Measurements from ENCODE around the gene SLC9A3. TPM values are rescaled to one million over a fixed set of nuclear protein-coding genes. Genes with fewer than 3 reads are reported as not detected.

SLC9A3 gene
- total RNA-seq, 2 donors from 2014 or later: 1.1 to 1.6 TPM

DNA sequence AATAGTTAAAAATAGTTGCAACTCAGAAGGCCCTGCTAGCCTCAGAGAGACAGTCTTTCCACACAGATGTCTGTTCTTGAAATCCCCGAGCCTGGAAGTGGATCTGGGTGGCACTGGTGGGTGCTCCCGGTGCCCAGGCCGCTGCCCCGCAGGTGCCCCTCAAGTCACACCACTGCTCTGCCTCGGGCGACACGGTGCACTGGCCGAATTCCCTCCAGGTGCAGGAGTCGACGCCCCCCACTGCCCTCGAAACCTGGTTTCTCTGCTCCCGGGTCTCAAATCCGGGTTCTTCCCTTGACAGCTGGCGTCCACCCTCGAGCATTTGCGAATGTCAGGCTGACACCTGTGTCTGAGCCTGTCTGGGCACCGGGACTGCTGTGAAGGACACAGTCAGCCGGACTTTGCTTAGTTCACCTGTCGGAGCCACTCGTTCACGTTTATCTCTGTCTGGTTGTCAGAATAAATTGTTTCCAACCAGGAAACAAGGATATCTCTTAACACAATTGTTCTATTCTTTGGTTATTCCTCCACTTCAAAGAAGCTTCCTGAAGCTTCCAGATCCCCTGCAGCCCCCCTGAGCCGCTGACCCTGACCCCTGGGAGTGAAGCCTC, 27.1 kb downstream of the SLC9A3 start:
- no peak overlapping the region for H3K27ac Mint-ChIP-seq
- ATAC-seq (no peak), DNase-seq (no peak)
- H3K4me3 Mint-ChIP-seq: no peak overlapping the region
- no peaks in the 10 kb centered on the region for H3K4me1 Mint-ChIP-seq
- H3K27me3 Mint-ChIP-seq: peaks cover 34% of the 10 kb centered on the region
- no peaks in the 10 kb centered on the region for H3K36me3 Mint-ChIP-seq (ENCODE audit: low read depth)
- H3K9me3 ChIP-seq (ENCODE audit: control insufficient read depth, low read length, poor library complexity, severe bottlenecking): no peaks in the 10 kb centered on the region

DNA sequence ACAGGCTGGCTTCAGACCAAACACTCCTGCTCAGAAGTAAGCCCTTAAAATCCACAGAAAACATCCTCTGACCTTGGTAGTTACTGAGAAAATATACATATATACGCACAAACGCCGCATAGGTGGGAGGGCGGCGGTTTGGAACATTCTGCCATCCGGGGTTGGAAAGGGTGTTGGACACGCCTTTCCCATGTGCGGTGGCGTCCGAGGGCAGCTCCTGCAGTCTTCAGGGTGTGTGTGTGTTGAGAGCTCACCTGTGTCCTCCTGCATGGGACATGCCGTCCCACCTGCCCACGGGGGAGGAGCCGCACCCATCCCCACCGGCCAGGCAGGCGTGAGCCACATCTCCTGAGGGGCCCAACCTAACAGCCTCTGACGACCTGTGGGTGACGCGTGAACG, 28.2 kb downstream of the SLC9A3 start:
- Mint-ChIP-seq H3K4me1 (no peaks in the 10 kb centered on the region), H3K4me3 (no peak overlapping the region), H3K27me3 (peaks cover 28% of the 10 kb centered on the region), H3K36me3 (ENCODE audit: low read depth) (no peaks in the 10 kb centered on the region), H3K27ac (no peak overlapping the region)
- ATAC-seq (no peak), DNase-seq (no peak)
- no peaks in the 10 kb centered on the region for H3K9me3 ChIP-seq (ENCODE audit: control insufficient read depth, low read length, poor library complexity, severe bottlenecking)

DNA sequence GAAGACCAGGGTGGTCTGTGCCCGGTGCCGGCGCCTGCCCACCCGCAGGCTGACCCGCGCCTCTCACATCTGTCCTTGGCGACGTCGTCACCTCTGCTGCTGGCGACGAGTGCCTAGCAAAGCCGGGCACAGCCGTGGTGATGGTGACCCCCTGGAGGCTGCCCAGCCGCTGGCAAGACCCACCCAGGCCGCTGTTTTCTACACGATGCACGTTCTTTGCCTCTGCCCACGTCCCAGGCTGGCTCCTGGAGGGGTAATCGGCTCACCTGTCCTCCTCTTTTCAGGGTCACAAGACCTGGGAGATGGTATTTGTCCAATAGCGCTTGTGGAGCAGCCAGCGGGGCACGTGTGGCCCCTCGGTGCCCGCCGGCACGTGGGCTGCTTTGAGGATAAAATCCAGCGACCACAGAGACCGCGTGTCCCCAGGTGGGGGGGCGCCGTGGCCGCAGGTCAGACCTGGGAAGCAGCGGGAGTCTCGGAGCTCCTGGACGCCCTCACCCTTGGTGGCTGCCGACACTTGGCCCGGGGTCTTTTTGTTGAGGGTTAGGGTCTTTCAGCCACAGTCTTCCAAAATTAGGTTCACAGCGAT, 29.5 kb downstream of the SLC9A3 start:
- H3K9me3 ChIP-seq (ENCODE audit: control insufficient read depth, low read length, poor library complexity, severe bottlenecking): no peaks in the 10 kb centered on the region
- H3K4me3 Mint-ChIP-seq: no peak overlapping the region
- H3K27ac Mint-ChIP-seq: no peak overlapping the region
- ATAC-seq (no peak), DNase-seq (no peak)
- peaks cover 19% of the 10 kb centered on the region for H3K27me3 Mint-ChIP-seq
- no peaks in the 10 kb centered on the region for H3K4me1 Mint-ChIP-seq
- no peaks in the 10 kb centered on the region for H3K36me3 Mint-ChIP-seq (ENCODE audit: low read depth)

DNA sequence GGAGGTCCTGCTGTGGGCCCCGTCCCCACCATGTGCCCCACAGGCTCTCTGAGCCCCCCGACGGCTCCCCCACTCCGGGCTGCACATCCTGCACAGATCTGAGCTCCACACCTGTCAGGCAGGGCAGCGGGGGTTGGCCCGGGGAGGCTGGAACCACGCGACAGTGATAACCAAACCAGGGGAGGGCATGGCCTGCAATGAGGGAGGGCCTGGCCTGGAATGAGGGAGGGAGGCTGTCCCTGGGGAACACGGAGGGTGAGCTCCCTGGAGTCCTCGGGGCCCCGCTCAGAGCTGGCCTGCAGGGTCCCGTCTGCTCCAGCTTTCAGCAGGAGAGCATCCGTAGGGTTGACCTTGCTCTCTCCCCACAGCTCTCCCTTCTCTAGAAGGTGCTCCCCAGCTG, 30.5 kb downstream of the SLC9A3 start:
- DNase-seq (no peak), ATAC-seq (no peak)
- peaks cover 10% of the 10 kb centered on the region for H3K27me3 Mint-ChIP-seq
- no peaks in the 10 kb centered on the region for H3K4me1 Mint-ChIP-seq
- H3K36me3 Mint-ChIP-seq (ENCODE audit: low read depth): no peaks in the 10 kb centered on the region
- no peak overlapping the region for H3K27ac Mint-ChIP-seq
- no peak overlapping the region for H3K4me3 Mint-ChIP-seq
- H3K9me3 ChIP-seq (ENCODE audit: control insufficient read depth, low read length, poor library complexity, severe bottlenecking): no peaks in the 10 kb centered on the region

DNA sequence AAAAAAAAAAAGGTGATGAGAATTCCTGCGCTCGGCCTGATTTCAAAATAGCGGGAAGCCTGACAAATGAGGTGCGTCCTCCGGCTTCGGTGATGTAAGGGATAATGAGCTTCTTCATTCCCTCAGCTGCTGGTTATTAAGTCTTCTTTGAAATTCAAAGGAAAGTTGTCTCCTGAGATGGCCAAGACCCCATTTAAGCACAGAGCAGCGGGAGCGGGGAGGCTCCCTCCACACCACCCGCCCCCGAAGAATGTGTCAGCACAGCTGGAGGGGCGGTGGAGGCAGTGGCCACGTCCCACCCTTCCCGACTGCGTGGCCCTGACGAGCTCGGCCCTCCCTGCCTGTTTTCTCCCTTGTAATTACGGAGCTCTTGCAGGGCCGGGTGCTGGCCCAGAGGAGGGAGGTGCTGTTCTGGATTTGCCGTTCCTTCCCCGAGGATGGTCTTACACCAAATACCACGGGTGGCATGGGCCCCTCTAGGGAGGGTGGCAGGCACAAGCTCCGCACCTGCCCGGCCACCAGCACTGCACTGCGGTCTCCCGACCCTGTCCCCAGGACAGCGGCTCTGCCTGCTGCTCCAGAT, 31.0 kb downstream of the SLC9A3 start:
- Mint-ChIP-seq H3K27ac (no peak overlapping the region), H3K4me3 (no peak overlapping the region), H3K27me3 (peaks cover 5% of the 10 kb centered on the region), H3K4me1 (no peaks in the 10 kb centered on the region), H3K36me3 (ENCODE audit: low read depth) (no peaks in the 10 kb centered on the region)
- H3K9me3 ChIP-seq (ENCODE audit: control insufficient read depth, low read length, poor library complexity, severe bottlenecking): no peaks in the 10 kb centered on the region
- no peak for ATAC-seq
- no peak for DNase-seq

DNA sequence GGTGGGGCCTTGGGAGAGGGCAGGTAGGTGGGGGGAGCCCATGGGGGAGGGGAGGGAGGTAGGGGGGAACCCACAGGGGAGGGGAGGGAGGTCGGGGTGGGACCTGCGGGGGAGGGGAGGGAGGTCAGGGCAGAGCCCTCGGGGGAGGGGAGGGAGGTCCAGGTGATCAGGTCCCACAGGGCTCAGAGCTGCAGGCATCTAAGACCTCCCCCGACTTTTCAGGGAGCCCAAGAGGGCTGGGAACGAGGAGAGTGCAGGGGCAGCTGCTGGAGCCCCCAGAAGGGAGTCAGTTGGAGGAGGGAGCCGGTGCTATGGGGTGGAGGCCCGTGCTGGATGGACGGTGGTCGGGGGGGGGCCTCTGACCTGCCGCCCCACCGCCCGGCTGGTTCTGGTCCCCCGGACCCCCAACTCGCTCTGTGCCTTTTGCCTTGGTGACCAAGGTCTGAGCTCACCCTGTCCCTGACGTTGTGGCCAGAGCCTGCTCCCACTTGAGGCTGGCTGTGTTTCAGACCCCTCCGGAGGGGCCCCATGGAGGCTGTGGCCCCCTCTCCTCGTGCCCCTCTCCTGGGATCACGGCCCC, 31.8 kb downstream of the SLC9A3 start:
- no peak for DNase-seq
- Mint-ChIP-seq H3K27ac (no peak overlapping the region), H3K4me3 (no peak overlapping the region), H3K27me3 (no peaks in the 10 kb centered on the region), H3K36me3 (ENCODE audit: low read depth) (no peaks in the 10 kb centered on the region), H3K4me1 (no peaks in the 10 kb centered on the region)
- ATAC-seq: no peak
- no peaks in the 10 kb centered on the region for H3K9me3 ChIP-seq (ENCODE audit: control insufficient read depth, low read length, poor library complexity, severe bottlenecking)

DNA sequence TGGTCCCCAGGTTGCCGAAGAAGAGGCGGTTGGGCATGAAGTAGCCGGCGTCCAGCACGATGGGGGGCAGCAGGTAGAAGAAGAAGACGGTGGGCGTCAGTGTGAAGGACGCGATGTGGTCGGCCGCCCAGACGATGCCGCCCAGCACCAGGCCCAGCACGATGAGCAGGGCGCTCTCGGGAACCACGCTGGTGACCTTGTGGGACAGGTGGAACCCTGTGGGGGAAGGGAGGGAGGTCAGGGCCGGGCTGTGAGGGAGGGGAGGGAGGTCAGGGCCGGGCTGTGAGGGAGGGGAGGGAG, 32.4 kb downstream of the SLC9A3 start:
- H3K9me3 ChIP-seq (ENCODE audit: control insufficient read depth, low read length, poor library complexity, severe bottlenecking): no peaks in the 10 kb centered on the region
- Mint-ChIP-seq H3K27ac (no peak overlapping the region), H3K36me3 (ENCODE audit: low read depth) (no peaks in the 10 kb centered on the region), H3K4me3 (no peak overlapping the region), H3K27me3 (no peaks in the 10 kb centered on the region), H3K4me1 (no peaks in the 10 kb centered on the region)
- no peak for DNase-seq
- ATAC-seq: no peak

DNA sequence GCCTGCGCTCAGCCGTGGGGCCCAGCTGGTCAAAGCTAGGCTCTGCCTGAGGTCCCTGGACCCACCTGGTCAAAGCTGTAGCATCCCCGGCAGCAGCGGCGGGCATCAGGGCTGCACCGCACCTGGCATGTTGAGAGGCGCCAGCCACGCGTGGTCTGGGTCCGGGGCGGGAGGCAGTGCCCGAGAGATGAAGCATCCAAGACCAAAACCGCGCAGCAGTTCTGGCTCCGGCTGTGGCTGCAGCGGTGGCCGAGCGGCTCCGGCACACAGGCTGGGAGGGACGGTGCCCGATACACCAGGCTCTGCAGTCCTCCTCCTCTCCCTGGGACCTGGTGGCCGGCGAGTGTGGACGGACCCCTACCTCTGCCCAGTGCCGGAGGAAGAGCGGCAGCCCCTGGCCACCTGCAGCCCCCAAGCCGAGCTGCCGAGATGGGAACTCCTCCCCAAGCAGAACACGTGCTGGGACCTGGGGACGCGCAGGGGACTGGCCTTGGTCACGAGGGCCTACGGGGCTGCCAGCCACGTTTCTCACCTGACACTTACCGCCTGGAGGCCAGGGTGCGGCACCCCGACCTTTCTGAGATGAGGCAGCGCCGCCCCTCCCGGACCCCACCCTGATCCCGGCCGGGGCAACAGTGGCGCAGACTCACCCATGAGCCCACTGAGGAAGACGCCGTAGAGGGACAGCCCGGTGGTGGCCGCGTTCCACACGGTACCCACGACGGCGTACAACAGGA, 33.0 kb downstream of the SLC9A3 start:
- H3K27ac Mint-ChIP-seq: no peak overlapping the region
- ATAC-seq: no peak
- H3K36me3 Mint-ChIP-seq (ENCODE audit: low read depth): no peaks in the 10 kb centered on the region
- no peak for DNase-seq
- H3K4me3 Mint-ChIP-seq: no peak overlapping the region
- no peaks in the 10 kb centered on the region for H3K27me3 Mint-ChIP-seq
- no peaks in the 10 kb centered on the region for H3K9me3 ChIP-seq (ENCODE audit: control insufficient read depth, low read length, poor library complexity, severe bottlenecking)
- no peaks in the 10 kb centered on the region for H3K4me1 Mint-ChIP-seq

DNA sequence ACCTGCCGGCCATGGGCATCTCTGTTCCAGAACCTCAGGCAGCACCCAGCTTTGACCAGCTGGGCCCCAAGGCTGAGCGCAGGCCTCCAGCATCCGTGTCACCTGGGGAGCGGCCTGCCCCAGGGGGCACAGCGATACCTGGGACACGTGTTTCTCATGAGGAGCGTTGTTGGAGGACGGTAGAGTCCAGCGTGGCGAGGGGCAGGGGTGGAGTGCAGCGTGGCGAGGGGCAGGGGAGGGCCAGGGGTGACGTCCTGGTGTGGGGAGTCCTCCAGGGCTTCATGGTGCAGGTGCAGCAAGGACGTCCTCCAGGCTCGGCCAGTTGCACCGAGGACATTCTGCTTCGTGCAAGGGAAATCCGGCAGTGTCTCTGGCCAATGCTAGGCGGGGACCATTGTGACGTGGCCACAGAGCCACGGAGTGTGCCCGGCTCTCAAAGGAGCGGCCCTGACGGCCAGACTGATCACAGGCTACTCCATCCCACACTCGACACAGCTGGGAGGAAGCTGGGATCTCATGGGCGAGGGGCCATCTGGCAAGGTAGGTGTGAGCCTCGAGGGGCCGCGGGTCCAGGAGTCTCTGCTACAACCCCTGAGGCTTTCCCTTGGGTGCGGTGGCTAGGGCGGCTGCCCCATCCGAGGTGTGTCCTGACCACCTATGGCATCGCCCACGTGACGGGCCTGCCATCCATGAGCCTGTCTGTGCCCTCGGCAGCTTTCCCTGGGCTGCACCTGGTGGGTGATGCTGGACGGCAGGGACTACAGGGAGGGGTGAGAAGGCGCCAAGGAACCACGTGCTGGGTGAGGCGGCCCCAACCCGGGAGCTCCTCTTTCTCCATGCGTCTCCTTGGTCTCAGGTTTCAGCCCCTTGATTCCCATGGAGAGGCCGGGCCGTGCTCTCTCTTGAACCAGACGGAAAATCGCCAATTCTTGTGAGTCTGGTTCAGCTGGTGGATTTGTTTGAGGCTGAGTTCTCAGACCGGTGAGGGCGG, 33.8 kb downstream of the SLC9A3 start:
- no peak for DNase-seq
- no peaks in the 10 kb centered on the region for H3K9me3 ChIP-seq (ENCODE audit: control insufficient read depth, low read length, poor library complexity, severe bottlenecking)
- H3K27me3 Mint-ChIP-seq: no peaks in the 10 kb centered on the region
- no peaks in the 10 kb centered on the region for H3K36me3 Mint-ChIP-seq (ENCODE audit: low read depth)
- ATAC-seq: no peak
- no peak overlapping the region for H3K4me3 Mint-ChIP-seq
- H3K27ac Mint-ChIP-seq: no peak overlapping the region
- no peaks in the 10 kb centered on the region for H3K4me1 Mint-ChIP-seq

DNA sequence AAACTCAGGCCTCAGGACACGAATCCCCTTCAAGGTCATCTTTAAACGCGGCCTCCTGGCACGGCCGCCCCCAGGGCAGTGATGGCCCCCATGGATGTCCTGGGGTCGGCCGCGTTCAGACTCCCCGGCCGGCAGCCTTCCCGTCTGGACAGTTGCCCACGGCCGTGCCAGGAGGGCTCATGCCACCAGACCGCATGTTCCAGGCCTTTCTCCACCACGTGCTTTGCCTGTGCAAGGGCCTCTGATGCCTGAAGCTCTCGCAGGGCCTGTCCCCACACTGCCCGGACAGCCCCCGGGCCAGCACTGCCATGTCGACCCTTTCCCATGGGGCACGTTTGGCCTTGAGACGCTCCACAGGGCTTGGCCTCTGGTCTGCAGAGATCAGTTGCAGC, 34.6 kb downstream of the SLC9A3 start:
- H3K9me3 ChIP-seq (ENCODE audit: control insufficient read depth, low read length, poor library complexity, severe bottlenecking): no peaks in the 10 kb centered on the region
- DNase-seq (no peak), ATAC-seq (no peak)
- H3K27me3 Mint-ChIP-seq: no peaks in the 10 kb centered on the region
- no peaks in the 10 kb centered on the region for H3K4me1 Mint-ChIP-seq
- no peaks in the 10 kb centered on the region for H3K36me3 Mint-ChIP-seq (ENCODE audit: low read depth)
- no peak overlapping the region for H3K27ac Mint-ChIP-seq
- H3K4me3 Mint-ChIP-seq: no peak overlapping the region

DNA sequence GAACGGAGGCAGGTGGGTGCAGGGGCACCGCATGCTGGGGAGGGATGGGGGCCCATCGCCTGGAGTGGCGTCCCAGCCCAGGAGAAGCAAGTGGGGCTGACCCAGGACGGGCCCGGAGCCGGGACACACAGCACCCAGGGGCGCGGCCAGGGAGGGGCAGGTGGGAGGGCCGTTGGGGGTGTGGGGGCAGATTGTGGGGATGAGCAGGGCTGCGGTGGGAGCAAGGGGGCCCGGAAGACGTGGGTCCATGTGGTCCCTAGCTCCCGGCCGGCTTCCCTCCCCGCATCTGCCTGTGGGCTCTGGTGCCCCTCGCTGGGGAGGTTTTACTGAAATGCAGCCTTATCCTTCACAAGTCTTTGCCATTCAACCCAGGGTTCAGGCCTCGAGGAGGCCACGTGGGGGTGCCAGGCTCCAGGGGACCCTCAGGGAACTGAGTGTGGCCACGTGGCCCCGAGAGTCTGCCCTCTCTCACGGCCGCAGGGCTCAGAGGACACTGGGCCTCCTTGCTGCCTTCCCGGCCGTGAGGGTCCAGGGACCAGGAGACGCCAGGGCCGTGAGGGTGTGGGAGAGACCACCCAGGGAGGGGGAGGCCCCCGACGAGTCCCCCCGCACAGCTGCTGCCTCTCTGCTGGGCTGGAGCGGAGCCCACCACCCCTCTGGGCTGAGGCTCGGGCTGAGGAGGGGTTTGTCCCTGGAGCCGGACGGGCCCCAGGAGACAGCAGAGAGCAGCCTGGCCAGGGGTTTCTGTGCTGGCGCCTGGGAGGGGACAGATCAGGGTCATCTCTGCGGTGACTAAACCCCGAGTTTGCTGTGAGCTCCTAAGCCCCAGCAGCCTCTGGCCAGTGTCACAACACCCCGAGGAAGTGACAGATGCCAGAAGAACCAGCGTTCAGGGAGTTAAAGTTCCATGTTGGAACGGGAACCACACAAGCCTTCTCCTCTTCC, 35.2 kb downstream of the SLC9A3 start:
- Mint-ChIP-seq H3K4me3 (no peak overlapping the region), H3K27me3 (no peaks in the 10 kb centered on the region), H3K36me3 (ENCODE audit: low read depth) (no peaks in the 10 kb centered on the region), H3K27ac (no peak overlapping the region), H3K4me1 (no peaks in the 10 kb centered on the region)
- DNase-seq (no peak), ATAC-seq (no peak)
- no peaks in the 10 kb centered on the region for H3K9me3 ChIP-seq (ENCODE audit: control insufficient read depth, low read length, poor library complexity, severe bottlenecking)

DNA sequence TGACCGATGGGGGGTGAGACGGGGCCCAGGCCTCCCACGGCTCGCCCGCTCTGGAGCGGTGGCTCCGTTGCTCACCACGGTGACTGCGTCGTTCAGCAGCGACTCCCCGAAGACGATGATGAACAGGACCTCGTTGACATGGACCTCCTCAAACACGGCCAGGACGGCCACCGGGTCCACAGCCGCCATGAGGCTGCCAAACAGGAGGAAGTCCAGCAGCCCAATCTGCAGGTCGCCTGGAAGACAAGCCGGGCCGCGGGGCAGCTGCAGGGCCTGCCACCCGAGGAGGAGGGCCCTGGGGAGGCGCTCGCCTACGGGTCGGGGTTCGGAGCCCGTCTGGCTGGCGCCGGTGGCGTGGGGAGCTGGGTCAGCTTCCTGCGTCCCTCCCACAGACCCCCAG, 36.0 kb downstream of the SLC9A3 start:
- ATAC-seq (no peak), DNase-seq (no peak)
- H3K27ac Mint-ChIP-seq: no peak overlapping the region
- no peaks in the 10 kb centered on the region for H3K9me3 ChIP-seq (ENCODE audit: control insufficient read depth, low read length, poor library complexity, severe bottlenecking)
- no peaks in the 10 kb centered on the region for H3K36me3 Mint-ChIP-seq (ENCODE audit: low read depth)
- no peaks in the 10 kb centered on the region for H3K4me1 Mint-ChIP-seq
- H3K27me3 Mint-ChIP-seq: no peaks in the 10 kb centered on the region
- no peak overlapping the region for H3K4me3 Mint-ChIP-seq
